GM13977 (cell line): Measurements from ENCODE around the gene TENT4B.

Experiments
- DNase-seq: peaks from one replicate; pipeline ENCODE4 v3.0.0; 2012; ENCODE audit warnings: low spot score
- CTCF ChIP-seq: IDR thresholded peaks from 2 replicates; pipeline ENCODE4 v1.5.1; 2012; ENCODE audit warnings: mild to moderate bottlenecking, control low read depth; ENCODE audit not compliant: insufficient read depth; ENCODE audit errors: extremely low read depth, missing control alignments
- in situ Hi-C: fragments of 300-500 bp; cut with MboI; formaldehyde crosslinking; loops from one replicate; pipeline ENCODE4 v1.12.0; 2022; ENCODE audit warnings: low sequenced_read_pairs, low pct_unique_long_range_greater_than_20kb, mixed read lengths, inconsistent platforms; ENCODE audit not compliant: unreplicated experiment

The TENT4B gene

GRCh38 chr16:50279504-50279865 lies 126.4 kb downstream of the TENT4B start:
- TF ChIP-seq CTCF: no peak
- in situ Hi-C loops: no loop called here
- no peak for DNase-seq

- DNase-seq: no peak
- no peak for TF ChIP-seq CTCF
- in situ Hi-C loops: no loop called here
Observed at GRCh38 chr16:50280932-50281331, 127.8 kb downstream of the TENT4B start.
